BJ (cell line): ENCODE results near the gene CRYBB1. TPM values are rescaled to one million over a fixed set of nuclear protein-coding genes. Genes with fewer than 3 reads are reported as not detected.

ENCODE experiments used
- CTCF ChIA-PET: fragments of 350-600 bp; formaldehyde crosslinking; extraction: SDS; loops from one replicate; lab custom pipeline; 2021; ENCODE audit warnings: antibody characterized with exemption, inconsistent platforms; lab: Yijun Ruan, JAX
- POLR2A ChIA-PET: fragments of 300-600 bp; sonication (Branson Sonifier 250); formaldehyde crosslinking; extraction: SDS; loops from one replicate; lab custom pipeline; 2021; ENCODE audit warnings: antibody characterized with exemption; lab: Charles Lee
- DNase-seq: peaks from one replicate; pipeline ENCODE4 v3.0.0-alpha.2; 2011; ENCODE audit warnings: low read depth
- H3K27me3 ChIP-seq: 2 replicates; pipeline ENCODE4 v1.6.0; 2011; ENCODE audit warnings: low read length; ENCODE audit not compliant: control insufficient read depth, insufficient read depth
- H3K36me3 ChIP-seq: 2 replicates; pipeline ENCODE4 v1.5.1; 2011; ENCODE audit warnings: low read length; ENCODE audit not compliant: control insufficient read depth, insufficient read depth
- H3K4me3 ChIP-seq: 2 replicates; pipeline ENCODE4 v1.5.1; 2011; ENCODE audit warnings: low read depth, mild to moderate bottlenecking, control low read depth, low read length
- polyA plus RNA-seq: library from polyadenylated mRNA; depleted of rRNA; stranded (reverse); fragments of >200 nt; gene quantifications from 2 replicates; pipeline ENCODE4 v1.2.3, GENCODE V29; 2011
- TF ChIP-seq, protein P1 (sequence below): IDR thresholded peaks from 2 replicates; pipeline ENCODE4 v1.5.1; 2011; ENCODE audit warnings: low read depth, mild to moderate bottlenecking, control low read depth, inconsistent platforms, low read length, moderate library complexity; ENCODE audit not compliant: insufficient read depth

The CRYBB1 gene
- polyA plus RNA-seq, 1 experiment = not detected

GRCh38 chr22:26609287-26609686 is 8.5 kb downstream of the CRYBB1 start:
- ChIA-PET CTCF (interaction anchor here (1.0 kb wide), 1 partner anchor 31 kb away, joined by 3 read pairs; no protein-coding TSS in a partner anchor), POLR2A (no interaction called here)
- Histone ChIP-seq H3K4me3 (no peak overlapping the region), H3K27me3 (peaks cover 2% of the 10 kb centered on the region), H3K36me3 (no peaks in the 10 kb centered on the region)
- TF ChIP-seq, protein P1, sequence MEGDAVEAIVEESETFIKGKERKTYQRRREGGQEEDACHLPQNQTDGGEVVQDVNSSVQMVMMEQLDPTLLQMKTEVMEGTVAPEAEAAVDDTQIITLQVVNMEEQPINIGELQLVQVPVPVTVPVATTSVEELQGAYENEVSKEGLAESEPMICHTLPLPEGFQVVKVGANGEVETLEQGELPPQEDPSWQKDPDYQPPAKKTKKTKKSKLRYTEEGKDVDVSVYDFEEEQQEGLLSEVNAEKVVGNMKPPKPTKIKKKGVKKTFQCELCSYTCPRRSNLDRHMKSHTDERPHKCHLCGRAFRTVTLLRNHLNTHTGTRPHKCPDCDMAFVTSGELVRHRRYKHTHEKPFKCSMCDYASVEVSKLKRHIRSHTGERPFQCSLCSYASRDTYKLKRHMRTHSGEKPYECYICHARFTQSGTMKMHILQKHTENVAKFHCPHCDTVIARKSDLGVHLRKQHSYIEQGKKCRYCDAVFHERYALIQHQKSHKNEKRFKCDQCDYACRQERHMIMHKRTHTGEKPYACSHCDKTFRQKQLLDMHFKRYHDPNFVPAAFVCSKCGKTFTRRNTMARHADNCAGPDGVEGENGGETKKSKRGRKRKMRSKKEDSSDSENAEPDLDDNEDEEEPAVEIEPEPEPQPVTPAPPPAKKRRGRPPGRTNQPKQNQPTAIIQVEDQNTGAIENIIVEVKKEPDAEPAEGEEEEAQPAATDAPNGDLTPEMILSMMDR = no peak
- no peak for DNase-seq

- Histone ChIP-seq H3K27me3 (peaks cover 2% of the 10 kb centered on the region), H3K36me3 (no peaks in the 10 kb centered on the region), H3K4me3 (no peak overlapping the region)
- DNase-seq = no peak
- ChIA-PET POLR2A (no interaction called here), CTCF (interaction anchor here (3.5 kb wide), 1 partner anchor 12 kb away, joined by 14 read pairs; no protein-coding TSS in a partner anchor)
- TF ChIP-seq, protein P1 = no peak
Measured at GRCh38 chr22:26608129-26608528, 9.7 kb downstream of the CRYBB1 start.

DNA sequence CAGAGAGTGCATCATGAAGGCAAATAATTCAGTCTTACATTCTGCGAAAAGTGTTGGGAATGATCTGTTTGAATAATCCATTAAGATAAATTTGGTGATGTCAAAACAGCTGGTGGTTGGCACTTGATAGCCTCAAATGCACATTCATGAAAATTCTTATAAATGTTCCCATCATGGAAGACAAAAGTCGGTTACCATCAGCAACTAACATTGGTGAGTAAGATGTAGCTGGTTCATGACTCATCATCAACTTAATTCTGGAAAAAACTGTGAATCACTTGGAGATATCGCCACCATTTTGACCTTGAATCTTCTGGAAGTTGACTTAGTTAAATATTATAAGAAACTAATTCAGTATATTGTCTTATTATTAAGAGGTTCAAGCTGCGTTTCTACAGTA is 11.2 kb downstream of the CRYBB1 start:
- TF ChIP-seq, protein P1 = no peak
- DNase-seq = no peak
- H3K27me3 ChIP-seq = no peaks in the 10 kb centered on the region
- ChIA-PET POLR2A (no interaction called here), CTCF (interaction anchor here (3.5 kb wide), 1 partner anchor 10 kb away, joined by 14 read pairs; no protein-coding TSS in a partner anchor)
- no peak overlapping the region for H3K4me3 ChIP-seq
- H3K36me3 ChIP-seq = no peaks in the 10 kb centered on the region

GRCh38 chr22:26604368-26604767 is 13.5 kb downstream of the CRYBB1 start:
- Histone ChIP-seq H3K36me3 (no peaks in the 10 kb centered on the region), H3K27me3 (peaks cover 5% of the 10 kb centered on the region), H3K4me3 (no peak overlapping the region)
- TF ChIP-seq, protein P1 = no peak
- POLR2A ChIA-PET = no interaction called here
- no peak for DNase-seq
- CTCF ChIA-PET = no interaction called here

GRCh38 chr22:26602127-26602526 is 15.7 kb downstream of the CRYBB1 start:
- no peaks in the 10 kb centered on the region for H3K36me3 ChIP-seq
- H3K27me3 ChIP-seq = peaks cover 7% of the 10 kb centered on the region
- TF ChIP-seq, protein P1 = no peak
- no peak overlapping the region for H3K4me3 ChIP-seq
- POLR2A ChIA-PET = no interaction called here
- no peak for DNase-seq
- CTCF ChIA-PET = no interaction called here
